Fibroblast of skin of left biceps (primary cell): Measurements from ENCODE around the gene TDRD12.

Experiments used
- DNase-seq, 2 experiments: peaks; one replicate each; pipeline ENCODE4 v3.0.0-alpha.2; 2013; ENCODE audit warnings: low read depth in 2 of 2

The TDRD12 gene

DNA sequence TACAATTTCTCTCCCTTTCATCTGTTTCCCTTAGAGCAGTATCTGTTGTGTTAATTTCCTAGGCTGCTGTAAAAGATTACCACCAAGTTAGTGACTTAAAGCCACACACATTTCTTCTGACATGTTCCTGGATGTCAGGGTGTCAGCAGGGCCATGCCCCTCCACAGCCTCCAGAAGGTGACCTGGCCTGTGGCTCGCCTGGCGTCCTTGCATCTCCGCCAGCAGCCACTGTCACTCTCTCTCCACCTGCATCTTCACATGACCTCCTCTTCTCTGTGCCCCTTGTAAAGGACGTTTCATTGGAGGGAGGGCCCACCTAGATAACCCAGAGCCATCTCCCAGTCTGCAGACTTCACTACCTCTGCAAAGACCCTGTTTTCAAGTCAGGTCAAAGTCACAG lies 88.7 kb downstream of the TDRD12 start:
- DNase-seq = no peak

DNA sequence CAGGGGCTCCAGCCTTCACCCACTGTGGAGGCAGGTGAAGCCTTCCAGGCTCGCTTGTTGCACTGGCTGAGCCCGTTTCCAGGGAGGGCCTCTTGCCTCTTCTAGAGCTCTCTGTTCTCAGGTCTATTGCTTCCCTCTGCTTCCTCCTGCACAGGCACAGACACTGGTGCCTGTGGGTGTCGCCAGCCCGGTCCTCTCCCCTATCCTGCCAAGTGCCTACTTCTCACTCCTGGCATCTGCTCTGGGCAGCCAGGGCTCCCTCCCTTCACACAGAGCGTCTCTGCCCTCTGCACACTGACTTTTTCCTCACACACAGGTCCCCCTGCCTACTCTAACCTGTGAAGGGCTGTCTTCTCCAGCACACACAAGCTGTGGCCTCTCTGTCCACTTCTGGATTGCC lies 89.7 kb downstream of the TDRD12 start:
- DNase-seq = no peak

DNA sequence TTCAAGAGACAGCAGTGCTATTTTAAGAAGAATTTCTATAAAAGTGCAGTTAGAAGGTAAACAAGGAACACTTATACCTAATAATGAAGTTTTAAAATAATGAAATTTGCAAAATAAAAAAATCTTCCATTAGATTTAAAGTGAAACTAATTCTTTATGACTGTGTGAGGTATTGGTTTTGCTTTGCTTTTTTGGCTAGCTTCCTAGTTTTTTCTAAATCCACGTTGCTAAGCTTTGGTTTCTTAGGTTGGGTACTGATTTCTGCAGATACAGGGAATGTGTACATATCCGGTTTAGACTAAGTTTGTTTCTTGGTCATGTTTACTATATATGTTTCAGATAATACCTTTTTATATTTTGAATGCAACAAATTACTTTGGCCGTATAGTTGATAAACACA lies 90.2 kb downstream of the TDRD12 start:
- no peak for DNase-seq

DNA sequence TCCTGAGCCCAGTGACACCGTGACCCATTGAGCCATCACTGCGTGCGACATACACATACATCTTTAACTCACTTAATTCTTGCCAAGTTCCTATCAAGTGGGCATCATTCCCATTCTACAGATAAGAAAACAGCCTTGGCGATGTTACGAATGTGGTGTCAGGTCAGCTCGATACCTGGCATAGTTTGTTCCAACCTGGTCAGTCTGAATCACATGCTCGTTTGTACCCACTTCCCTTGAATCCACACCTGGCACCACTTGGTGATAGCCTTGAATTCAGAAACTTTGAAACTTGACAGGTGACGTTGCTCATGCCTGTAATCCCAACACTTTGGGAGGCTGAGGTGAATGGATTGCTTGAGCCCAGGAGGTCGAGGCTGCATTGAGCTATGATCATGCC lies 90.9 kb downstream of the TDRD12 start:
- no peak for DNase-seq

DNA sequence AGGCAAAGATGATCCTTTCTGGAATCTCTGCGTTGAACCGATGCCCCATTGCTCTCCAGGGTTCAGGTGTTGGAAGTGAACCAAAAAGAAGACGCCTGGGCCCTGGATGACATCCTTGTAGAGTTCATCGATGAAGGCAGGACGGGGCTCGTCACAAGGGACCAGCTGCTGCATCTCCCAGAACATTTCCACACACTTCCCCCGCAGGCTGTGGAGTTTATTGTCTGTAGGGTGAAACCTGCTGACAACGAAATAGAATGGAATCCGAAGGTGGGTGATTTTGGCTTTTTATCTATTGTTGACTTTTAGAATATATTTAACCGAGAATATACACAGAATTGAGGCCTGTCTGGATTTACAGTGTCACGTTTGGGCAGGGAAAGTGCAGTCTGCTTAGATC lies 91.6 kb downstream of the TDRD12 start:
- no peak for DNase-seq

DNA sequence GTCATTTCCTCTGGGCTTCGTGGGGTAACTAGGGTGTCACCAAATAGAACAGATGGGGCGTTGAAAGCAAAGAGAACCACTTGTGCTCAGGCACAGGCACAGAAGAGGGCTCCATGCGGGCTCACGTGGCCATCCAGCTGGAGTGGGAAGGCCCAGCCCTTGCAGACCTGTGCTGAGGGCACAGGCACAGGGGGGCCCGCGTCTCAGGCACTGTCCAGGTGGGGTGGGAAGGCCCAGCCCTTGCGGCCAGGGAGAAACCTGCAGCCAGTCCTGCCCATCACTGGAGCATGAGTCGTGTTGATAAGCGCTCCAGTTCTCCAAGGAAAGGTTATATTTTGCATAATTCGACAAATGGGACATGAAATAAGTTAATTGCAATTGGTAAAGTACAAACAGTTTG lies 92.5 kb downstream of the TDRD12 start:
- no peak for DNase-seq

DNA sequence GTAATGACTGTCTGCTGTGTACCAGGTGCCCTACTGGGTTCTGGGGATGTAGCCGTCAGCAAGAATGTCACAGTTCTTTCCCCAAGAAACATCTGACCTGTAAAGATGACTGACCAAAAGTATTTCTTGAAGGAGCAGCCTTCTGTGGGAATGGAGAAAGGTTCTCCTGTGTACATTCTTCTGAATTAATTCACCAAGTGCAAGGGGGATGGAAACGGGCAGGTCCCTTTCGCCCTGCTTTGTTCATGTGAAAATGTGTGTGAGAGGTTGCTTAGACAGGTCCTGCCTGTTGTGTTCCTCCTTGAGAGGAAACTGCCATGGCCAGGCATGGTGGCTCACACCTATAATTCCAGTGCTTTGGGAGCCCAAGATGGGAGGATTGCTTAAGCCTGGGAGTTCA lies 93.0 kb downstream of the TDRD12 start:
- no peak for DNase-seq

DNA sequence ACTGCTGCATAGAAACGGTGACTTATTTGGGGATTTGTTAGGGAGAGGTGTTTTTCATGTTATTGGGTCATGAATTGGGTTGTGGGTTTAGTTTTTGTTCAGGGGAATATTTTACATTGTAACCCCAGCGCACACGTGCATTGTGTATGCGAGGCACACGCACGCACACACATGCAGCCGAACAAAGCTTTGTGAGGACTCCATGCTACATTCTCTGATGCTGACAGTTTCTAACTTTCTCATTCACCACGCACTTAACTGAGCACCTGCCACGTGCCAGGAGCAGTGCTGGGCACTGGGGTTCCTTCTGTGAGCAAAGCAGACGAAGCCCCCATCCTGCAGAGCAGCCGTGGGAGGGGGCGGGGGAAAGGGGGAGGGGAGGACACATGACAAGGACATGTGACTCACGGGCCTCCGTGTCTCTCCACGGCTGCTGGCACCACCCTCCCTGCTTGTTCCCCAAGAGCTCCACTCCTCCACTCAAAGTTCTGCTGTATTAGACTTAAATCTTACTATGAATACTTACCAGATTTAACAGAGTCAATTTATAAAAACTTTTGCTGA lies 94.4 kb downstream of the TDRD12 start:
- DNase-seq = no peak

DNA sequence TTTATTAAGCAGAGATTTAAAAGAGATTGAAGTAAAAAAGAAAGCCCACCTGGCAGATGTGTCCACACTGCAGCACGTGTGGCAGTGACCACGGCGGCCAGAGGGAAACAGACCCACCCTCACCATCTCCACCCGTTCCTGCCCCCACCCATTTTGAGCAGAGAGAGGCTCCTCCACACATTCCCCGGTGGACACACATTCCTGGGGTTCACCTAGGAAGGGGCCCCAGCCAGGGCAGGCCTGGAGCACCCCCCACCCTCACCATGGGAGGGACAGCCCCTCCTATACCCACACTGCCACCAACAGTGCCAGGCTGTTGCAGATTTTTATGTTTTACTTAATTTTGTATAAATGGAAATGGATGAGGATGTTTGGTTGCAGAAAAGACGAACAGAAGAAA lies 95.1 kb downstream of the TDRD12 start:
- DNase-seq = no peak

DNA sequence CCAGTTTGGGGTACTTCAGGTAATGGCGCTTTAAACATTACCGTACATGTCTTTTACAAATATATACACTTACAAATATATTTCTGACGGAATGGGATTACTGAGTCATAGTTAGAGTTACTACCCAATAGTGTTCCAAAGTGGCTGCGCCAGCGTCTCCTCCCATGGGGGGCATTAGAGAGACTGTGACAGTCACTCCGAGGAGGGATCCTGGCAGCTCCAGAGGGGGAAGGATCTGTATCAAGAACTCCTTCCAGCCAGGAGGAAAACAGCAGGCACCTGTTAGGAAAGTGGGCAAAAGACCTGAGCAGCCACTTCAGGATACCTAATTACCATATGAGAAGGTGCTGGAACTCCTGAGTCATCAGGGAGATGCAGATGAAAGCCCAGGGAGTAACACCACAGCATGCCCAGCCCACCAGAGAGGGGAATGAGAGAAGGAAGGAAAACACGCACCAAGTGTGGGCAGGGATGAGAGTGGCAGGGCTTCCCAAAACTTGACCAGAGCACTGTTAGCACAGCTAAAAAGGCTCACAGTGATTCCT lies 97.1 kb downstream of the TDRD12 start:
- DNase-seq = no peak

DNA sequence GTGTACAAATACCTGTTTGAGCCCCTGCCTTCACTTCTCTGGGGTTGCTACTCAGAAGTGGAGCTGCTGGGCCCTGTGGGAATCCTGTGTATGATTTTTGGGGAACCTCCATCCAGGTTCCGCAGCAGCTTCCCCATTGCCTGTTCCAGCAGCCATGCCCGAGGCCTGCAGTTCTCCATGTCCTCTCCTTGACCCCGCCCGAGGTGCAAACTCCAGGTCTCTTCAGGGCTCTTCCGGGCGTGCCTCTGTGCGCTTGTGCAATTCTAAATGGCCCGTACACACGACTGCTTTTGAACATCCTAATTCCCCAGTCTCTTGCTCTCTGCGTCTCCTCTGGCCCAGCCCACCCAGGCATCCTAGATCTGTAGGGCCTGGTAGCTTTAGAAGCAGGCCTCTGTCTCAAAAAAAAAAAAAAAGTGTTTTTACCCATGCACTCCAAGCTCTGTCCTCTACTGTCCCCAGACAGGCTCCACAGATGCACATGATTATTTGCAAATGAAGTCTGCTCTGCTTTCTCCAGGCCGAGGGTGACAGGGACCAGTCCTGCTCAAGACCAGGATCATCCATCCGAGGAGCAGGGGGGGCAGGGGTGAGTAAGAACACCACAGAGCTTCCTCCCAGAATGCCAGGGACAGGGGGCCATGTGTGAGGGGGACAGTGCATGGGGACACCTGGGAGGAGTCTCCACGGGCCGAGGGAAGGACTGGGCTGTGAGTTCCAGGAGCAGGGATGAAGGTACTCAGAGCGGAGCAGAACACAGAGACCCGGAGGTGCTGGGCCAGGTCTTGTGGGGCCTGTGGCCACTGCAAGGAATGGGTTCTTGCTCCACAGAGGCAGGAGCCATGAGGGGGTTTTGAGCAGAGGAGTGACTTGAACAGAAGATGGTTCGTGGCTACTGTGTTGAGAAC lies 98.3 kb downstream of the TDRD12 start:
- no peak for DNase-seq

DNA sequence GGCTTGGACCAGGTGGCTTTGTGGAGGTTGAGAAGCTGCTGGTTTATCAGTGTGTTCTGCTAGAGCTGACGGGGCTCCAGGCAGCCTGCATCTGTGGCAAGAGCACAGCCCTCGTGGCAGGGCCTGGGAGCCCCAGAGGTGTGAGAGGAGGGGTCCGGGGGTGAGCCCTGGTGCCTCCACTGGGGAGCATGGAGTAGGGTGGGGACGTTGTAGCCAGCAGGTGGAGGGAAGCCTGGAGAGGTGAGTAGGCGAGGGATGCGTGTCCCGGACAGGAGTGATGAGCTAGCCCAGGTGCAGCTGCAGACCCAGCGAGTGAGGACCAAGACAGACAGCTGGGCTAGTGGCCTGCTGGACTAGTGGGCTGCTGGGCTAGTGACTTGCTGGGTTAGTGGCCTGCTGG lies 99.0 kb downstream of the TDRD12 start:
- DNase-seq = no peak

DNA sequence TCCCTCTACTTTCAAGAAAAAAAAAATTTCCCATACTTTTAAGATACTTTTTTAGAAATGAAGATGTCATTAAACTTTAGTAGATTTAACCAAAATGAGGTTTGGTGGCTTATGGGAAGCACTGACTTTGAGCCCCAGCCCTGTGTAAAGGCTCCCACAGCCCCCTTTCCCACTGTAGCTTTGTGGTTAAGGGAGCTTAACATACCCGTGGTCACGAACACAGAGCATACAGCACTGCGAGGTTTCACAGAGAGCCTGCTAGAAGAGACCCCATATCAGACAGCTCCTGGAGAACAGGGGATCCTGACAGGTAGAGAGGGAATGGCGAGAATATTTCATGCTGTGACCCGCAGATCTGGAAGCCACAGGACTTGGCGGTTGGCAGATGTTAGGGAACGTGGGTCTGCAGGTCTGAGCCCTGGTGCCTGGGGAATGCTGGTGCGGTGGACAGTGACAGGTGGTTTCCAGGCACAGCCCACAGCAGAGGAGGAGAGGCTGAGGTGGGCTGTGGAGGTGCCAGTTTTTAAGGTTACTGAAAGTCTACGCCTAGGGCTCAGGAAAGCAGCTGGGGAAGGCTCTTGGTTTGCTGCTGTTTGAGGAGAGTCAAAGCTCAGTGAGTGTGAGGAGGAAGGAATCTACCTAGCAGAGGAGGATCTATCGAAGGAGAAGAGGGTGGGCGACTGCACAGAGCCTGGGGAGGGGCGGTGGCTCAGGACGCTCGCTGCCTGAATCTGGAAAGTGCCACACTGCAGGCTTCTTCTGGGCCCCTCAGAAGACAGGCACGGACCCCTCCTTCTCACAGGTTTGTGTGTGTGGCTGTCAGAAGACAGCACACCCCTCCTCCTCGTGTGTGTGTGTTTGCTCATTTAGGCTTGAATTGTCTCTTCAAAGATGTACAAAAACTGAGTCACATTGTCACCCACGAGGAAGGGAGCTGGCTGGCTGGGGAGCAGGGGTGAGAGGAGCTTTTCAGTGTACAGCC lies 100.1 kb downstream of the TDRD12 start:
- no peak for DNase-seq

DNA sequence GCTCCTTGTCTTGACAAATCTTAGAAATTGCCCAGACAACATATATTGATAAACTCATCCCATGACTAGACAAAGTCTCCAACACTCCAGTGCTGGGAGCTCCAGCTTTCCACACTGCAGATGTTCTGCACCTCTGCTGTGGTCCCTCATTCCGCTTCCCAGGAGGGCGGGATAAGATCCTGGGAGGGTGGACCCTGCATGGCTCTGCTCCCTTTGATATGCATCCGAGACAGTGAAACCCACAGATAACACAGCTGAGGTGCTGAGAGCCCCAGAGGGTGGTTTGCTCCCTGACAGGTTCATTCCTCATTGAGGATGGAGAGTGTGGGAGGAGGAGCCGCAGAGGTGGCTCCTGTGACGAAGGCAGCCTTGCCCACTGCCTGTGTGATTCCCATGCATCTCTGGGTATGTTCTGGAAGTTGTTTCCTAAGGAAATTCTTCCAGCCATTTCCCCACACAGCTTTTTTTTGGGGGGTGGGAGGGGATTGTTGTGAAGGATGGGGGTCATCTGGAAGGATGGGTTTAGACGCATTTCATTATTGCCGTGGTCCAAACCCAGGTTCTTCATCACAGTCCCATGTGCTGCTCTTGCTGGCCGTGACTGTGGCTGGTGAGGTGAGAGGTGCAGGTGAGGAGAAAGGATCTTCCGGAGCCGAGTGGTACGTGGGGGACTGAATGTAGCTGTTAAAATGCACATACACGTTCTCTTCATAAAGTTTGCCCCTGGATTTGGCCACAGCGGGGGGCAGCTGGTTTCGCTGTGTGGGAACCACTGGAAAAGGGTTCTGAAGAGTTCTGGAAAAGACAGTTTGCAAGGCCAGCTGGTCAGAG lies 103.6 kb downstream of the TDRD12 start:
- no peak for DNase-seq

DNA sequence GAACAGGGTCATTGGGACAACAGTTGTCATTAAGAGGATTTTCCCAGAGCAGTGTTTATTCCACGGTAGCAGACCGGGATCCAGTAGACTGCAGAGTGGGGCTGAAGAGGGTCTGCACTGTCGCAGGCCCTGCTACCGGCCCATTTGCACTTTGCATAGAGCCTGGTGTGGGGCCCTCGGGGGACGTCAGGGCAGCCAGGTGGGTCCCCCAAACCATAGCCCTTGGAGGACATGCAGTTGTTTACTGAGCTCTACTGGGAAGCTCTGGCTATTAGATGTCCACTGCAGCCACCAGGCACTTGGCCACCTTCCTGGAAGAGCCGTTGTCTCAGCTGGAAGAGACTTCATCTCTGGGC lies 104.2 kb downstream of the TDRD12 start:
- DNase-seq = no peak

DNA sequence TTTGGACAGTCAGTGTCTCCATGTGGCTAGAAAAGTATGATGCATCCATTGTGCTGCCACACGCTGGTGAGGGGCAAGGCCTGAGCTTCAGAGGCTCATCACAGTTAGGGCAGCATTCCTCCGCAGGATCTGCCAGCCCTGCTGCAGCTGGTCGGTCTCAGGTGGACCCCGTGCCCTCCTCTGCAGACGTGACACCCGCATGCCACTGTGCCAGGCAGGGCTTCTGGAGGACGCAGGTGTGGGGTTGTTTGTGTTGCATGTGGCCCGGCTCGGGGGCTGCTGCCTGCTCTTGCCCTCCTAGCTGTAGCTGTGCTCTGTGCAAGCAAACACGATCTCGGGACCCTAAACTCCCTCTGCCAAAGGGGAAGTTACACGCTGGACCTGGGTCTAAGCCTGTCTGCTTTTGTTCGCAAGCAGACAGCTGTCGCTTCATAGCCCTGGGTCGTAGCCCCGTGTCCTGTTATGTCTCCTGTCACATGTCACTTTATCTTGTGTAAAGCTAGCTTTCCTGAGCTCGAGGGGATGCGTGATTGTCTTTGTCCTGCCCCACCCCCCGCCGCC lies 104.7 kb downstream of the TDRD12 start:
- no peak for DNase-seq

DNA sequence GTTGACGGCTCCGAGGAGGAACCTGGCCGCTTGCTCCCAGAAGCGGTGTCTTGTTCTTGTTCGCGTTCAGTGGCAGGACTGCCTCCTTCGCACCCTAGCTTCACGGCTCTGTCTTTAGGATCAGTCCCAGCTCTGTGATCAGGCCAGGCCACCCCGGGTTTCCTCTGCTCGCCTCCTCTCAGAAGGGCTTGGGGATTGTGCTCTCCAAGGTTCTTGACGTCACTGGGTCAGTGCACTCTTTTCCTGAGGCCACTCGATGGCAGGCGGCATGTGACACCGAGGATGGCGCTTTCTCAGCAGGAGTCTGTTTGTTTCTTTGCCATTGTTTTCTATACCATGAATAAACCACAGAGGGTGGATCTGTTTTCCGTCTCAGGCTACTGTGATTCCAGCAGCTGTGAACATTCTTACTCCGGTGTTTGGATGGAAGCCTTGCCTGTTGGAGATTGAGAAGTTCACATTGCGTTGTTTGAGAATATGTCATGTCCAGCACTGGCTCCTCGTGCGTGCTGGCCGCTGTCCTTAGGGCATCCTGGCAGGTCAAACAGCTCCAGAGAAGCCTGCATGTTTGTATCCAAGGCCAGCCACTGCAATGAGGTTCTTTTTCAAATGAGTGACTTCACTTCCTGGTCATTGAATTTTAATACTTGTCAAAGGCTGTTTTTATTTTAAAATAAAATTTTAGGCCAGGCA lies 105.5 kb downstream of the TDRD12 start:
- DNase-seq = no peak

DNA sequence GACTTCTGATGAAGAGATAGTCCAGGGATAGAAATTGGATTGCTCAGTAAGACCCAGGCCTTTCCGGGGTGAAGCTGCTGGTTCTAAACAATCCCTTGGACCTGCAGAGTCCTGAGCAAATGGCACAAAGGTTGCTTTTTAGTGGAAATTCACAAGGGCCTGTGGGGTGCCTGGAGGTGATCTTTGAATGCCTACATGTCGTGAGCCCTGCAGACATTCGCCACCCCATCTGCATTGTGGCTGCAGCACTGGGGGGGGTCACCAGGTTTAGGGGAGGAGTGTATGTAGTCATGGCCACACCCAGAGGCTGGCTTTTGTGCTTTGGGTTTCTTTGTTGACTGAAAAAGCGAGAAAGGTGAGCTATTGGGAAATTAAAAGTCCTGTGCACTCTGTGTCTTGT lies 108.6 kb downstream of the TDRD12 start:
- no peak for DNase-seq

DNA sequence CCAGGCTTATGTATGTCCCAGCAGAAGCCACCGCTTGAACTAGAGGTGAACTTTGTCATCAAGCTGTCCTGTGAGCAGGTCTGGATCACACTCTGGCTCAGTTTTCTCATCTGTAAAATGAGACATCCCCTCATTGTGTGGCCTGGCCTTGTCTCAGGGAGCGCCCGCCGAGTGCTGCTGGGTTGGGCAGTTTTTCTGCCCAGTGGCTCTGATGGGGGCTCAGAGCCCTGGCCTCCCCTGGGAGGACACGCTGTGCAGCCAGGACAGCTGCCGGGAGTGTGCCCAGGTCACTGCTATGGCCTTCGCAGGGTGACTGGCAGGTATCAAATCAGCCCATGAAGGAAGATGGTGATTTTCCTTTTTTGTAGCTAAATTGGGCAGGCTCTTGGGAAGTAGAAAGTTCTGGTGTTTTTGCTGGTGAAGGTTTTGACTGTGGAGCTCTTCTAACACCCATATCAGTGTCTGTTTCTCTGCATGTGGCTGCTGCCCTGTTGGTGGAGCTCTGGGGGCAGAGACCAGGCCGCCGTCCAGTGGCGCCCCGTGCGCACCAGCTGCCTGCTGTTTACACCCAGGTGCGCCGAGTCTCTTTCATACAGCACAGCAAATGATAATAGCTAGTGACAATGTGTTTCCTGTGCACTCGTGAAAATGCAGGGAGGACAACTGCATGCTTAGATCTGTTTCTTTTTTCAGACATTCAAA lies 109.2 kb downstream of the TDRD12 start:
- DNase-seq = no peak
